Panc1 (cell line): ENCODE results near the gene FBXO47.

Experiments
- POLR2AphosphoS5 ChIP-seq: IDR thresholded peaks from 2 replicates; pipeline ENCODE4 v1.6.1; 2012; ENCODE audit warnings: mild to moderate bottlenecking, low read depth, low read length, moderate library complexity
- TCF7L2 ChIP-seq: IDR thresholded peaks from 2 replicates; pipeline ENCODE4 v1.6.1; 2011; ENCODE audit warnings: mild to moderate bottlenecking, low read depth, low read length, inconsistent platforms
- TF ChIP-seq, protein P1 (sequence below): fragments of 450-650 bp; IDR thresholded peaks from 2 replicates; pipeline ENCODE4 v1.5.1; 2017; ENCODE audit warnings: mild to moderate bottlenecking
- TF ChIP-seq, protein P2 (sequence below), 2 experiments: IDR thresholded peaks; 2 replicates each; pipeline ENCODE4 v1.6.1; 2011 to 2012; ENCODE audit warnings: low read depth in 2 of 2, control low read depth in 1 of 2, low read length in 1 of 2, mild to moderate bottlenecking in 1 of 2, moderate library complexity in 1 of 2; ENCODE audit not compliant: insufficient read depth in 1 of 2

GRCh38 chr17:38959508-38959907 is 7.7 kb downstream of the FBXO47 start:
- TF ChIP-seq, protein P1, sequence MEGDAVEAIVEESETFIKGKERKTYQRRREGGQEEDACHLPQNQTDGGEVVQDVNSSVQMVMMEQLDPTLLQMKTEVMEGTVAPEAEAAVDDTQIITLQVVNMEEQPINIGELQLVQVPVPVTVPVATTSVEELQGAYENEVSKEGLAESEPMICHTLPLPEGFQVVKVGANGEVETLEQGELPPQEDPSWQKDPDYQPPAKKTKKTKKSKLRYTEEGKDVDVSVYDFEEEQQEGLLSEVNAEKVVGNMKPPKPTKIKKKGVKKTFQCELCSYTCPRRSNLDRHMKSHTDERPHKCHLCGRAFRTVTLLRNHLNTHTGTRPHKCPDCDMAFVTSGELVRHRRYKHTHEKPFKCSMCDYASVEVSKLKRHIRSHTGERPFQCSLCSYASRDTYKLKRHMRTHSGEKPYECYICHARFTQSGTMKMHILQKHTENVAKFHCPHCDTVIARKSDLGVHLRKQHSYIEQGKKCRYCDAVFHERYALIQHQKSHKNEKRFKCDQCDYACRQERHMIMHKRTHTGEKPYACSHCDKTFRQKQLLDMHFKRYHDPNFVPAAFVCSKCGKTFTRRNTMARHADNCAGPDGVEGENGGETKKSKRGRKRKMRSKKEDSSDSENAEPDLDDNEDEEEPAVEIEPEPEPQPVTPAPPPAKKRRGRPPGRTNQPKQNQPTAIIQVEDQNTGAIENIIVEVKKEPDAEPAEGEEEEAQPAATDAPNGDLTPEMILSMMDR: no peak
- TF ChIP-seq TCF7L2: no peak
- TF ChIP-seq, protein P2, sequence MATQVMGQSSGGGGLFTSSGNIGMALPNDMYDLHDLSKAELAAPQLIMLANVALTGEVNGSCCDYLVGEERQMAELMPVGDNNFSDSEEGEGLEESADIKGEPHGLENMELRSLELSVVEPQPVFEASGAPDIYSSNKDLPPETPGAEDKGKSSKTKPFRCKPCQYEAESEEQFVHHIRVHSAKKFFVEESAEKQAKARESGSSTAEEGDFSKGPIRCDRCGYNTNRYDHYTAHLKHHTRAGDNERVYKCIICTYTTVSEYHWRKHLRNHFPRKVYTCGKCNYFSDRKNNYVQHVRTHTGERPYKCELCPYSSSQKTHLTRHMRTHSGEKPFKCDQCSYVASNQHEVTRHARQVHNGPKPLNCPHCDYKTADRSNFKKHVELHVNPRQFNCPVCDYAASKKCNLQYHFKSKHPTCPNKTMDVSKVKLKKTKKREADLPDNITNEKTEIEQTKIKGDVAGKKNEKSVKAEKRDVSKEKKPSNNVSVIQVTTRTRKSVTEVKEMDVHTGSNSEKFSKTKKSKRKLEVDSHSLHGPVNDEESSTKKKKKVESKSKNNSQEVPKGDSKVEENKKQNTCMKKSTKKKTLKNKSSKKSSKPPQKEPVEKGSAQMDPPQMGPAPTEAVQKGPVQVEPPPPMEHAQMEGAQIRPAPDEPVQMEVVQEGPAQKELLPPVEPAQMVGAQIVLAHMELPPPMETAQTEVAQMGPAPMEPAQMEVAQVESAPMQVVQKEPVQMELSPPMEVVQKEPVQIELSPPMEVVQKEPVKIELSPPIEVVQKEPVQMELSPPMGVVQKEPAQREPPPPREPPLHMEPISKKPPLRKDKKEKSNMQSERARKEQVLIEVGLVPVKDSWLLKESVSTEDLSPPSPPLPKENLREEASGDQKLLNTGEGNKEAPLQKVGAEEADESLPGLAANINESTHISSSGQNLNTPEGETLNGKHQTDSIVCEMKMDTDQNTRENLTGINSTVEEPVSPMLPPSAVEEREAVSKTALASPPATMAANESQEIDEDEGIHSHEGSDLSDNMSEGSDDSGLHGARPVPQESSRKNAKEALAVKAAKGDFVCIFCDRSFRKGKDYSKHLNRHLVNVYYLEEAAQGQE (IDR thresholded peaks at IDR 0.05; ENCODE audit: insufficient read depth in 1 of 2, low read depth in 2 of 2, low read length in 1 of 2): no peak
- TF ChIP-seq POLR2AphosphoS5: no peak
